IPS-NIHi7 (cell line): ENCODE results near the gene CASK.
"Not testable (repeated sequence)": the region's sequence is repeated elsewhere in the genome, so short reads cannot be mapped to it uniquely, and the experiment has no call there.

Source experiments
- DNase-seq: peaks from one replicate; pipeline ENCODE4 v3.0.0; 2012; ENCODE audit warnings: mixed read lengths; ENCODE audit errors: extremely low spot score

The CASK gene

DNA sequence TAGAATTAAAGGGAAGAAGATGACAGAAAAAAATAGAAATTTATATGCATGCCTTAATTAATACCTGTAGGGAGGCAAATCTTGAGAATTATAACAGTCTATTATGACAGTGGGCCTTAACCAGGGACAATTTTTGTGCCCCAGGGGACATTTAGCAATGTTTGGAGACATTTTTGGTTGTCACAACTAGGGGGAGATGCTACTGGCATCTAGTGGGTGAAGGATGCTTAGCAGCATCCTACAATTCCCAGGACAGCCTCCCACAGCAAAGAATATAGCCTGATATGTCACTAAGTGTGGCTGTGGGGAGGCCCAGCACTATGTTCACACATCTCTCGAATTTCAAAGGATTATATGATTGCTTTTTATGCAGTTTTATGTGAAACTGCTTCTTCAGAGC lies 188.8 kb downstream of the CASK start:
- peak; percentile 27 for DNase-seq

DNA sequence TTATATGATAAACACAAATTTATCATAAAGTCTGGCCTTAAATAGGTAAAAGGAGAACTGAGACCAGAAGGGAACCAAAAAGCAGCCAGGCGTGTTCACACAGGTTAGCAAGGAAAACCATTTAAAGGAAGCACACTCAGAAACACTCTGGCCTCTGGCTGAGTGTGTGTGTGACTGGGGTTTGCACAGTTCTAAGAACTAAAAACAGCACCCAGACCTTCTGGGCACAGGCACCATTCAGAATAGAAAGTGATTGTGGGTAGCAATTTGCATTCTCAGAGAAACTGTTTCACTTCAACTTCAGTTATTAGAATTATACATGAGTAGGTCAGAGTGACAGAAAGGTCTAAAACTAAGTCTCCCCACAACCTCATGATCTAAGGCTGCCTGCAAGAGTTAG lies 189.4 kb downstream of the CASK start:
- no peak for DNase-seq

- DNase-seq, result peak; percentile 22
Observed at GRCh38 chrX:41732260-41732659, 191.1 kb downstream of the CASK start.

DNA sequence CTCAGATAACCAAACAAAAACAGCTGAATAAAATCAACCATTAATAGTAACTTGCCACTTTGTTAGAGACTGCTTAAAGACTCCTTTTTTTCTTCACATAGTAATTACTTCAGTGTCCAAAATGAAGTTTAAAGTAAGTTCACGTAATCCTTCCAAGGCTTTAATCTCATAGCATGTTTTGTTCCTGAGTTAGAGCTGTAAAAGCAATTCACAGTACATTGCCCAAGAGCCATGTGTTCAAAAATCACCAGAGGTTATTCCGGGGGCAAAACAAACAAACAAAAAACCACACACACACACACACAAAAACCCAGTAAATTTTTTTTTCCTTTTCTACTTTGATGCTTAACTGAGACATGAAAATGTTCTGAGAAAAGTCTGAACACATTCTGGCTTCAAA lies 193.3 kb downstream of the CASK start:
- no peak for DNase-seq

DNA sequence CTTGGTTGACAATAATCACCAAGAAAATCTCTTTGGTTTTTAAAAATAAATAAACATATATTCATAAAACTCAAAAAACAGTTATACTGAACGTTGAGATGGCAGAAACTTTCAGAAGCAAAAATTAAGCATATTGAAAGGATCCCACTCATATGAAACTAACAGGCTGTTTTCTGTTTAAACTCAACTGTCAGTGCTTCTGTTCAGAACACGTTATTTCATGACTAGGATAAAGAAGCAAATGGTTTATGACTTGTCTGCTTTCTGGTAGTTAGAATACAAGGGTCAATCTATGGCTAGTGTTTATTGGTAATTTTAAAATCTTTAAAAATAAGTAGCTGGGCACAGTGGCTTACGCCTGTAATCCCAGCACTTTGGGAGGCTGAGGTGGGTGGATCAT lies 195.2 kb downstream of the CASK start:
- DNase-seq, result no peak

DNA sequence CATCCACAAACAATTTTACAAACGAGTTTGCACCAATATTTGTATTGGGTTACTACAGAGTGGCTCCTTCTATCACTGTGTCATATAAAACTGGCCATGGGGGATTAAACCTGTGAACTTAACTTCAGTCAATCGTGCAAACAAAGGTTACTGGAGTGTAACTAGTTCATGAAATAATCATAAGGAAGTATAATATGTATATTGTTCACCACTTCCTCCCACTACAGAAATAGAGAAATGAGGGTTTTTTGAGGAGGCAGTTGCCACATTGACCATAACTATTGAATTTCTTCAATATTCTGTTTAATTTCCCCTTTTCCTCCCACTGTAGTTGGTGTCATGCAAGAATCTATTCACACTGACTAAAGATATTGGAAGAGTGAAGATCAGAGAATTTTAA lies 199.5 kb downstream of the CASK start, which contains the start of gene GPR82:
GPR82 (plus strand) TSS at position 356 of the 400 bp plus-strand sequence. CDS start 2,846 bp downstream, outside the sequence.
- DNase-seq, result no peak

DNA sequence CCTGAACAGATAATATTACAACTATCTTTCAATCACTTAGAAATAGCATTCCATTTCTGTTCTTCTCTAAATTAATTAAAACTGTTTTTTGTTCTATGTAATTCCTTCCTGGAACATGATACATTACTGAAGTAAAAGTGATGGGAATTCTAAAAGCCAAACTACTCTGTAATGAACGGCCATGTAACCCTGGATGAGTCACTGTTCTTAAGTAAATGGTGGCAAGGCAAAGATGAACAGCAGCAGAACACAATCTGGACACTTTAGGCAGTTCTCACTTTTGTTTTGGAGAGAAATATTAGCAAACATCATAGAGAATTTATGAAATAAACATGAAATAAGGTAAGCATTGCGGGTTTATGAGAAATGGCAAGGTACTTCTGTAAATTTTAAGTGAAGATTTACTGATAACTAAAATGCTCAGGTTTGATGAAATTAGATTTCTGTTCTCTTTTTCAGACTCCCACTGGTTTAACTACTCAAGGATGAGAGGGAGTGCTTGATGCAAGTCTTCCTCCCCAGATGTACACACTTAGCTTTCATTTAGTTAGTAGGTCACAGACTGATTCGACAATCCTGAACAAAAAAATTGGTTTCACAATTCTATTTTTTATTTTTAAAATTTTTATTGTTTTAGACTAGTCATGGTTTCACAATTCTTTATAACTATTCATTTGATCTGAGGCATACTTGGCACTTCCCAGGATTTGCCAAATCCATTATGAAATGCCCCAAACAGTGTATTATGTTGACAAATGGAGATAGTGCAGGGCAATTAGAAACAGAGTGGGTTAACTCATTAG lies 200.3 kb downstream of the CASK start:
- DNase-seq, result no peak

DNA sequence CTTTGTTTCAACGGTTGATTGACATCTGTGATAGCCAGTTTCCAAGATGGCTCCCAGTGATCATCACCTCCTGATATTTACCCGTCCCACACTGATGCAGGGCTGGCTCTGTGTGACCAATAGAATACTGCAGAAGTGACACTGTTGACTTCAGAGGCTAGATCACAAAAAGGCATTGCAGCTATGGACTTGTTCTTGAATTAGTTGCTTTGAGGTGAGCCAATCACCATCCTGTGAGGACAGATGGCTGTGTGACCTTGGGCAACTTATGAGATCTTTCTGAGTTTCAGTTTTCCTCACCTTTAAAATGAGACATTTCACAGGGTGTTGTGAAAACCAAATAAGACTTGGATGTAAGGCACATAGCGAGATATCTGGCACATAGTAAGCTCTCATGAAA lies 201.1 kb downstream of the CASK start:
- no peak for DNase-seq

DNA sequence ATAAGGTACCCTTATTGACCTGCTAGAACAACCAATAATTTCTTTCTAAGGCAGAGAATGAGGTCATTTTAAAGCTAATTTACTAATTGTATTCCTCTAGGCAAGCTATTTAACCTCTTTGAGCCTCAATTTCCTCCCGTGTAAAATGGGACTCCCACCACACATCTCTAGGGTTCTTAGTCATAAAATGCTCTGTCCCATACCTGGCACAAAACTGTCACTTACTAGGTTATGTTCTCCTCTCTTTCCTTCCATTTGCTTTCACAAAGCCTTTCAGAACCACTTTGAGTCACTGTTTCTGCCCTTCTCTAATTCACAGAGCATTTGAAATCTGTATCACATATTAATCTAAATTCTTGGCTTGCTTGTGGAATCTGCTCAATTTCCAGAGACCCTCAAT lies 201.8 kb downstream of the CASK start:
- no peak for DNase-seq

GRCh38 chrX:41720125-41720779 lies 203.1 kb downstream of the CASK start:
- DNase-seq, result no peak

GRCh38 chrX:41719610-41720009 lies 203.7 kb downstream of the CASK start:
- not testable (repeated sequence) for DNase-seq

- peak; percentile 82 for DNase-seq
Observed at GRCh38 chrX:41718481-41719235, 204.7 kb downstream of the CASK start.

GRCh38 chrX:41716767-41717473 lies 206.4 kb downstream of the CASK start:
- DNase-seq, result no peak

DNA sequence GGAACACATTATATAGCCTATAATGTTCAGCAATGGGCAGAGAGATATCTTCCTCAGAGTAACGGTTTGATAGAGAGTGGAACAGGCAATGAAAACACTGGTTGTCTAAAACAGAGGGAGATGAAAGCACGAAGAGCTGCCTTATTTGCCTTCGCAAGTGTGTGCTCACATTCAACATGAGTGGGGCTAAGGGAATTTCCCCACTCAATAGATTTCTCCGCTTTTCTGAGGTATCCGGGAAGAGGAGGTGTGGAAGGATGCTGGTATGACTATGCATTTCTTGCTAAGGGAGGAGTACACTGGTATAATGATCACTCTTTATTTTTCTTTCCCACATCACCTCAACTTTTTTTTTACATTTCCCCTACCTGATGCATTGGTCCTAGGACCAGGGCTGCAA lies 207.1 kb downstream of the CASK start:
- no peak for DNase-seq

DNA sequence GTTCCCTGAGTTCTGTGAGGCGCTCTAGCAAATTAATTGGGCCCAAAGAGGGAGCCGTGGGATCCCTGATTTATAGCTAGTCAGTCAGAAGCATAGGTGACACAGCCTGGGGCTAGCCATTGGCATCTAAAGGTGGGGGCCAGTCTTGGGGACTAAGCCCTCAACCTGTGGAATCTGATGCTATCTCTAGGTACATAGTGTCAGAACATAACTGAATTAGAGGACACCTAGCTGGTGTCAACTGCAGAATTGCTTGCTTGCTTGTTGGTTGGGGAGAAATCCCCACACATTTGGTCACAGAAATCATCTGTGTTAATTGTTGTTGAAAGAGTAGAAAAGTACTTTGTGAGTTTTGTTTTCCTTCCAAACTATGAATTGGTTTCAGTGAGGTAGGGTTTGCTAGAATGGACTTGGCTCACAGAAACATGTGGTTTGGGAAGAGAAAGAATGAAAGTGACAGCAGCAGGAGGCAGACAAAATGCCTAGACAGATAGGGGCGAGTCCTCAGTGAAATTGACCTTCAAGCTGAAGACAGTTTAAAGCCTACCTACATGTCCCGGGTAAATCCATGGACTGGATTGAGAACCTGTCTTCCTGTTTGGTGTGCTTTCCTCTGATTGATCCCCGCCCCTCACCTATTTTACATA lies 212.2 kb downstream of the CASK start:
- no peak for DNase-seq

GRCh38 chrX:41708486-41708885 lies 214.9 kb downstream of the CASK start:
- DNase-seq, result no peak

DNA sequence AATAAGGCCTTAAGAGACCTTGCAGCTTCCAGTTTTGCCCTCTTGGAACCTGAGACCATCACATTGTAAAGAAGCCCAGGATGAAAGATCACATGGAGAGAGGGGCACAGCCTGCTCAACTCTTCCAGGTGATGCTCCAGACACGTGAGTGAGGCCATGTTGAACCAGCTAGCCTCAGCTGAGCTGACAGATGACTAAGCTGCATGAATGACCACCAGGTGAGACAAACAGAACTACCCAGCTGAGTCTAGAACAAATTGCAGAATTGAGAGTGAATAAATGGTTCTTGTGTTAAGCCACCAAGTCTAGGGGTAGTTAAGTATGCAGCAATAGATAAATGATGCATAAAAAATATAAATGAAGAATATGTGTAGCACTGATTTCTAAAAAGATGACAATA lies 216.1 kb downstream of the CASK start:
- DNase-seq, result no peak

DNA sequence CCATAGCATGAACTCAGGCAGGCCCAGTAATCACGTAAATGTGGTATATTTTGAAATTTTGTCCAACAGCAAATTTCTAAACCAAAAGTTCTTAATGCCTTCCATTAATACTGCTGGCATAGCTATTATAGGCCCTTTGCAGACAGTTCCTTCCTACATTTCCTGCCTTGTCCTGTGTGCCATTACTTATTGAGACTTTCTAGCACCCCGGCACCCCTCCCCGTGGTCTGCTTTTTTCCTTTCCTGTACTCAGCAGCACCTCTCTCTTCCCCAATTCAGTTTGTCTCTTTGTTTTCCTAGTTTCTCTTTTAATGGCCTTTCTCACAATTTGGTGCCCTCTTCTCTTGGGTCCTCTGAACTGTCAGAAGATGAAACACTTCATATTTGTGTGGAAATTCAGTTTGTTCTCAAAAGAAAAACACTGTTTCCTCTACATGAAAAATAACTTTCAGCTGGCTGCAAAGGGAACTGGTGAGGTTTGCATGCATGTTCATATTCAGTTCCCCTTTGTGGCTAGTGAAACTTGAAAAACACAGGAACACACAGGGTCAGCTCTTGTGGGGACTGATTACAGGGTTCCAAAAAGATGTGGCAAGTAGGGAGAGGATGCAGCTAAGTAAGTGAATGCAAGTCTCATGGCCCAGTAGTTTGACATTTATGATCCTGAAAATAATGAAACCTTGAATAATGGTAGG lies 217.5 kb downstream of the CASK start:
- no peak for DNase-seq

GRCh38 chrX:41705042-41705441 lies 218.3 kb downstream of the CASK start:
- DNase-seq, result no peak

- no peak for DNase-seq
Observed at GRCh38 chrX:41703574-41704029, 219.8 kb downstream of the CASK start.

GRCh38 chrX:41695426-41695825 lies 227.9 kb downstream of the CASK start:
- no peak for DNase-seq
